Measurements from ENCODE around the gene CADPS2. TPM values are rescaled to one million over a fixed set of nuclear protein-coding genes. Genes with fewer than 3 reads are reported as not detected.

CADPS2 gene
- polyA plus RNA-seq (2012; ENCODE audit: missing spikeins): not detected

GRCh38 chr7:122886357-122887081 is at the start of gene CADPS2:
TSS of gene CADPS2 (minus strand) at chr7:122886460. CDS start at chr7:122886337, 123 bp downstream.
- no peak for TF ChIP-seq POLR2AphosphoS5 (IDR thresholded peaks at IDR 0.05; ENCODE audit: low read depth, low read length)
- TF ChIP-seq TAF1 (IDR thresholded peaks at IDR 0.05; ENCODE audit: borderline replicate concordance, low read depth, low read length): no peak
- no peak for TF ChIP-seq POLR2A (IDR thresholded peaks at IDR 0.05; ENCODE audit: low read depth, low read length)
- FAIRE-seq (no peak), DNase-seq (ENCODE audit: insufficient read length) (peak; percentile 37)

- TF ChIP-seq TAF1 (IDR thresholded peaks at IDR 0.05; ENCODE audit: borderline replicate concordance, low read depth, low read length): no peak
- no peak for TF ChIP-seq POLR2AphosphoS5 (IDR thresholded peaks at IDR 0.05; ENCODE audit: low read depth, low read length)
- TF ChIP-seq POLR2A (IDR thresholded peaks at IDR 0.05; ENCODE audit: low read depth, low read length): no peak
- FAIRE-seq (no peak), DNase-seq (ENCODE audit: insufficient read length) (no peak)
These were observed 49.4 kb upstream of the CADPS2 start for GRCh38 chr7:122935620-122936019.

- no peak for TF ChIP-seq TAF1 (IDR thresholded peaks at IDR 0.05; ENCODE audit: borderline replicate concordance, low read depth, low read length)
These were observed 33.5 kb upstream of the CADPS2 start for GRCh38 chr7:122919643-122920181.

DNA sequence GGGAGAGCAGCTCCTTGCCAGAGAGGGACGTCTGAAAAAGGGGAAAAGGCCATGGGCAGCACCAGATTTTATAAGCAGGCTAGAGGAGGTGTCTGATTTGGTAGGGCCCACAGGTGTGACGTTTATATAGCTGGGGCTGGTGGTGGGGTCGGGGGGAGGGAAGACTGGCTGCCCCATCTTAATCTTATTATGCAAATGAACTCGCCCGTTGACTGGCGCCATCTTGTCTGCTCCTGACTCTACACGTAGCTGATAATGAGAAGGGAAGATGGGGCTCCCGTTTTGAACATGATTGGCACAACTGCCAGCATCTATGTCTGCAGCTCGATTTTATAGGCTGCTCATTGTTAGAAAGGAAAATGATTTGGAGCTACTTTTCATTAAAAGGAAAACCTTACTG is 28.6 kb upstream of the CADPS2 start:
- FAIRE-seq (no peak), DNase-seq (ENCODE audit: insufficient read length) (no peak)
- TF ChIP-seq TAF1 (IDR thresholded peaks at IDR 0.05; ENCODE audit: borderline replicate concordance, low read depth, low read length) (no peak), POLR2AphosphoS5 (IDR thresholded peaks at IDR 0.05; ENCODE audit: low read depth, low read length) (no peak), POLR2A (IDR thresholded peaks at IDR 0.05; ENCODE audit: low read depth, low read length) (no peak)

More at GRCh38 chr7:122919643-122920181, 33.5 kb upstream of the CADPS2 start:
- DNase-seq (ENCODE audit: insufficient read length): no peak
- no peak for FAIRE-seq

- TF ChIP-seq POLR2A (IDR thresholded peaks at IDR 0.05; ENCODE audit: low read depth, low read length): no peak
- DNase-seq (ENCODE audit: insufficient read length): no peak
- FAIRE-seq: no peak
These were observed 27.3 kb upstream of the CADPS2 start for GRCh38 chr7:122913608-122914007.

DNA sequence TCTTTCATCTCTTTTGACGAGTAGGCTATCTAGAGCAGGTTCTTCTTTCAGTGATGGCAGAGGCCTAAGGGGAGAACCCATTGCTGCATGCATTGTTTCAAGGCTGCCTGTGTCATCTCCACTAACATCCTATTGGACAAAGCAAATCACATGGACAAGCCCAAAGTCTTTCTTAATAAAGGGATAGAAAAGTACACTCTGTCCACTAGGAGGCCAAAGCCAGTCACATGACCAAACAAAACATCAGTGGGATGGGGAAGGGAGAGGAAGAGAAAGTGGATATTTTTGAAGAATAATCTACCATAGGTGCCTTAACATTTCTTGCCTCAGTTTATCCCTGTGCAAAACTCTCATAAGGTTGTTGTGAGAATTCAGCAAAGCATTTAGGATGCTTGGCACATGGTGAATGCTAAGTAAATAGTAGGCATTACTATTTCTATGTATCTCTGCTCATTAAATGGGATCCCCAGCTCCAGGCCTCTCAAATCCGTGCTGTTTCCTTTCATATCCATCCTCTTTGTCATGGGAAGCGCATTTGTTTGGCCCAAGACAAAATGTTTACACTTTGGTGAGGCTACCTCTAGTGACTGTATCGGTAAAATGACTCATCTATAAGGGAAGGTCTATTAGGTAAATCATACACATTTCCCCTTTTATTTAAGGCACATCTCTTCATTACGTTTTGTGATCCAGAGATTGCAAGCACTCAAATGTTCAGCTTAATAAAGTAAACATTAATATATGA is 16.7 kb upstream of the CADPS2 start:
- DNase-seq (ENCODE audit: insufficient read length) (no peak), FAIRE-seq (no peak)
- no peak for TF ChIP-seq POLR2AphosphoS5 (IDR thresholded peaks at IDR 0.05; ENCODE audit: low read depth, low read length)
- no peak for TF ChIP-seq POLR2A (IDR thresholded peaks at IDR 0.05; ENCODE audit: low read depth, low read length)
- no peak for TF ChIP-seq TAF1 (IDR thresholded peaks at IDR 0.05; ENCODE audit: borderline replicate concordance, low read depth, low read length)

DNA sequence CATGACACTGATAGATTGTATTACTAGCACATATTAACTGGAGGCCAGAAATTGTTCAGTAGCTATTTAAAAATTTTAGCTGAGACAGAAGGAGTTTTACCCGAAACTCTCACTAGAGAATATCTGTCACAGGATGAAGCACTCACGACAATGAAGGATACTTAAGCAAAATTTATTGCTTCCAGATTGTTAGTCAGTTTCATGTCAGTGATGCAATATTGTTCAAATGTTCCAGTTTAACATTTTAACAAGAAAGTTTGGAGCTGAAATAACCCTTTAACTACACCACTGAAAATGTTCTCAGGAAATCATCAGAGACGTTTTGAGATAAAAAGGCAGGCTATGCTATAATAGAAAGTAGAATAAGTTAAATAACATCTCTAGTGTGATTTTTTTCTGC is 15.0 kb upstream of the CADPS2 start:
- TF ChIP-seq TAF1 (IDR thresholded peaks at IDR 0.05; ENCODE audit: borderline replicate concordance, low read depth, low read length) (no peak), POLR2A (IDR thresholded peaks at IDR 0.05; ENCODE audit: low read depth, low read length) (no peak), POLR2AphosphoS5 (IDR thresholded peaks at IDR 0.05; ENCODE audit: low read depth, low read length) (no peak)
- DNase-seq (ENCODE audit: insufficient read length): no peak
- no peak for FAIRE-seq

DNA sequence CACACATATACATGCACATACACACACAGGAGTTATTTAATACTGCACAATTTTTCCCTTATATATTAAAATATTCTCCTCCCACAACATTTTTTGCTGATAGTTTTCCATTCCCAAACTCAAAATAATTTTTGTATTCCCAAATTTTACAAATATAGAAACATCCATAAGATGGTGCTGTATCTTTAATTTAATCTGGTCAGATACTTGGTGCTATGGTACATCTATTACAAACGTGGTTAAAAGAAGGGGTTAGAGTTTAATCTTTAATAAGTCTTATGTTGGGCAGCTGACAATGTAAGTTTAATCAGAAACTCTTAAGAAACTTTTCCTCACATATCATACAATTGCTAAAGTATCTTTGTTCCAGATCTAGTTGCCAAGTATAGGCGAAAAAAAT is 10.2 kb upstream of the CADPS2 start:
- no peak for FAIRE-seq
- DNase-seq (ENCODE audit: insufficient read length): no peak
- TF ChIP-seq POLR2A (IDR thresholded peaks at IDR 0.05; ENCODE audit: low read depth, low read length): no peak
- TF ChIP-seq TAF1 (IDR thresholded peaks at IDR 0.05; ENCODE audit: borderline replicate concordance, low read depth, low read length): no peak
- no peak for TF ChIP-seq POLR2AphosphoS5 (IDR thresholded peaks at IDR 0.05; ENCODE audit: low read depth, low read length)

GRCh38 chr7:122893486-122893885 is 7.2 kb upstream of the CADPS2 start:
- TF ChIP-seq POLR2AphosphoS5 (IDR thresholded peaks at IDR 0.05; ENCODE audit: low read depth, low read length) (no peak), POLR2A (IDR thresholded peaks at IDR 0.05; ENCODE audit: low read depth, low read length) (no peak), TAF1 (IDR thresholded peaks at IDR 0.05; ENCODE audit: borderline replicate concordance, low read depth, low read length) (no peak)
- no peak for FAIRE-seq
- DNase-seq (ENCODE audit: insufficient read length): no peak

- no peak for DNase-seq (ENCODE audit: insufficient read length)
- no peak for FAIRE-seq
- TF ChIP-seq TAF1 (IDR thresholded peaks at IDR 0.05; ENCODE audit: borderline replicate concordance, low read depth, low read length) (no peak), POLR2A (IDR thresholded peaks at IDR 0.05; ENCODE audit: low read depth, low read length) (no peak), POLR2AphosphoS5 (IDR thresholded peaks at IDR 0.05; ENCODE audit: low read depth, low read length) (no peak)
These were observed 2.9 kb upstream of the CADPS2 start for GRCh38 chr7:122889116-122889515.

- DNase-seq (ENCODE audit: insufficient read length) (no peak), FAIRE-seq (no peak)
- TF ChIP-seq POLR2A (IDR thresholded peaks at IDR 0.05; ENCODE audit: low read depth, low read length) (no peak), TAF1 (IDR thresholded peaks at IDR 0.05; ENCODE audit: borderline replicate concordance, low read depth, low read length) (no peak), POLR2AphosphoS5 (IDR thresholded peaks at IDR 0.05; ENCODE audit: low read depth, low read length) (no peak)
These were observed 1.6 kb upstream of the CADPS2 start for GRCh38 chr7:122887848-122888247.

DNA sequence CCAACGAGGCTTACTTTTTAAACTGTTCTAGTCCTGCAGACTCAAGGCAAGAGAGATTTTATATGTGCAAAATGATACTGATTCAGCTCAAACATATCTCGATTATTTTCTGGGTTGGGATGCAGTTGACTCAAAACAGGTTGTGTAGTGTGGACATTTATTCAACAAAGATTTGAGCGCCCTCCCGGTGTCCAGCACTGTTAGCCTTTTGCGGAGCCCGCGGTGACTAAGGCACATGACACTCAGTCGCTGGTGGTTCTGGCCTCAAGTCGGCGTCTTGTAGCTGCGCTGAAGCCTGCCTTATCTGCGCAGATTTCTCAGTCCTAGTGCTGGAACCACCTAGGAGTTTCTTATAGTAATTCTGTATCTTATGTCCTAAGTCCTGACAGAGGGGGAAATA is 938 bp upstream of the CADPS2 start:
- TF ChIP-seq POLR2AphosphoS5 (IDR thresholded peaks at IDR 0.05; ENCODE audit: low read depth, low read length): no peak
- TF ChIP-seq POLR2A (IDR thresholded peaks at IDR 0.05; ENCODE audit: low read depth, low read length): no peak
- FAIRE-seq (no peak), DNase-seq (ENCODE audit: insufficient read length) (no peak)
